CD4-positive, alpha-beta T cell treated with Interleukin-6 at 100 ng/mL for 8 hours (primary cell): Measurements from ENCODE around the gene CSF1R.
"Not testable (repeated sequence)": the region's sequence is repeated elsewhere in the genome, so short reads cannot be mapped to it uniquely, and the experiment has no call there.

Experiments
- DNase-seq: peaks from one replicate; pipeline ENCODE4 v3.0.0-alpha.2; 2020; ENCODE audit warnings: mixed read lengths, low spot score

Gene CSF1R

GRCh38 chr5:150054569-150054968 is 31.8 kb downstream of the CSF1R start:
- no peak for DNase-seq

GRCh38 chr5:150053713-150054392 is 32.5 kb downstream of the CSF1R start:
- DNase-seq: no peak

- DNase-seq: no peak
Observed at GRCh38 chr5:150052956-150053712, 33.2 kb downstream of the CSF1R start.

- DNase-seq: no peak
Observed at GRCh38 chr5:150052226-150052955, 34.0 kb downstream of the CSF1R start.

- DNase-seq: no peak
Observed at GRCh38 chr5:150051657-150052195, 34.6 kb downstream of the CSF1R start.

- DNase-seq: not testable (repeated sequence)
Observed at GRCh38 chr5:150050172-150050811, 36.1 kb downstream of the CSF1R start.

GRCh38 chr5:150046031-150046430 is 40.3 kb downstream of the CSF1R start:
- no peak for DNase-seq

- no peak for DNase-seq
Observed at GRCh38 chr5:150045549-150045948, 40.8 kb downstream of the CSF1R start.

- no peak for DNase-seq
Observed at GRCh38 chr5:150044712-150045111, 41.6 kb downstream of the CSF1R start.

- no peak for DNase-seq
Observed at GRCh38 chr5:150044329-150044681, 42.0 kb downstream of the CSF1R start.

- DNase-seq: no peak
Observed at GRCh38 chr5:150043657-150044328, 42.6 kb downstream of the CSF1R start.

GRCh38 chr5:150042459-150042858 is 43.9 kb downstream of the CSF1R start:
- no peak for DNase-seq

- DNase-seq: no peak
Observed at GRCh38 chr5:150038547-150038946, 47.8 kb downstream of the CSF1R start.

- no peak for DNase-seq
Observed at GRCh38 chr5:150036513-150036912, 49.8 kb downstream of the CSF1R start.

GRCh38 chr5:150035139-150035895 is 51.0 kb downstream of the CSF1R start:
- DNase-seq: no peak

GRCh38 chr5:150034662-150035061 is 51.7 kb downstream of the CSF1R start:
- no peak for DNase-seq

- no peak for DNase-seq
Observed at GRCh38 chr5:150033334-150033733, 53.0 kb downstream of the CSF1R start.

GRCh38 chr5:150028047-150028446 is 58.3 kb downstream of the CSF1R start:
- not testable (repeated sequence) for DNase-seq

- DNase-seq: no peak
Observed at GRCh38 chr5:150026682-150027172, 59.6 kb downstream of the CSF1R start.

- DNase-seq: no peak
Observed at GRCh38 chr5:150024346-150024984, 61.9 kb downstream of the CSF1R start.
